HG03196 (cell line): ENCODE results near the gene MYOCOS.
"Not testable (repeated sequence)": the region's sequence is repeated elsewhere in the genome, so short reads cannot be mapped to it uniquely, and the experiment has no call there.

Source experiments
- ATAC-seq: cut with Tn5 transposase; IDR thresholded peaks from one replicate; pipeline ENCODE4 v1.9.1; 2021; ENCODE audit not compliant: unreplicated experiment

MYOCOS gene

GRCh38 chr1:171656206-171656605, 34.2 kb downstream of the MYOCOS start:
- ATAC-seq = not testable (repeated sequence)

GRCh38 chr1:171661076-171661650, 39.1 kb downstream of the MYOCOS start:
- ATAC-seq = no peak

DNA sequence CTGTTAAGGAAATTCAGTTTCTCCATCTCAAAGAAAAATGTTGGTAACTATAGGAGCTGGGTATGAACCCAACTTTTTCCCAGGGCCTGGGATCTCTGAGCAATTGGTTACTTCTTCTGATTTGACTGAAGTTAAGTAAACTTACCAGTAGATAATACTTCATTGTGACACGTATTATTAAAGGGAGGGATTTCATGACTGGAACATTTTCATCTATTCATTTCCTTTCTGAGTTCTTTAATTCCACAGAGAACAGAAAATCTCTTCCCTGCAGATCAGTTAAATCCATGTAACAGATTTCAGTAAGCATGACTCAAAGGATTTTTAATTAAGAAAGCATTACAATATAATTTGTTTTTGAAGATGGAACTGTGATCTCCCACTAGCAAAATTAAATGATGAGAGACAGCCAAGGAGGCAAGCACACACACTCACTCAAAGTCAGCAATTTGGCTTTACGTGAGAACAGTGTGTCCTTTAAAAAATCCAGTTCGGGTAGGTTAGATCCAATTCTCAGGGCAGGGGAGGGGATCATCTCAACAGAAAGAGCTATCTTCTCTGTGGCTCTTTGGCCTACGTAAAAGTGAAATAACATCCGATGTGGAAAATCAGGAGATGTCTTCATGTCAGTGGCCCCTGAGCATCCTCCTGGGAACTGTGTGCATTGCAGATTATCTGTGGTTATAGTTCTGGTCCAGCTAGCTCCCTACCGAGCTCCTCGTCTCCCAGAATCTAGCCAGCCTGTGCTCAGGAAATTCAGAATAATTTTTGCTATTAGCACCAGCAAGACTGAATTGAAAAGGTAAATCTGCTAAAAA, 41.2 kb downstream of the MYOCOS start:
- ATAC-seq = no peak

GRCh38 chr1:171663854-171664575, 42.0 kb downstream of the MYOCOS start:
- ATAC-seq = no peak

- no peak for ATAC-seq
Observed at GRCh38 chr1:171664976-171665375, 42.9 kb downstream of the MYOCOS start.

- no peak for ATAC-seq
Observed at GRCh38 chr1:171666114-171666769, 44.2 kb downstream of the MYOCOS start.

DNA sequence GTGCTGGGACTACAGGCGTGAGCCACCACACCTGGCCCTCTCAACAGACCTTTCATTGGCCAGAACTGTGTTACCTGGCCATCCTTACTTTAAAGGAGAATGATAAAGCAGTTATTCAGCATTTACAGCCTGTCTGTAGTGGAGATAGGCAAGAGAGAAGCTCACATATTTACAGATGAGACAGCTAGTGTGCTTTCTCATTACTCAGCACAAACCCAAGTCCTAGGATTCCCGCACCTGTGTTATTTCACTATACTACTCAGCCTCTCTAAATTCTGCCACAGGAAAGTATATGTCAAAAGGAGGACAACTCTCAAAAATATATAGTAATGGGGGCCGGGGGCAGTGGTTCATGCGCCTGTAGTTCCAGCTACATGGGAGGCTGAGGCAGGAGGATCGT, 46.3 kb downstream of the MYOCOS start:
- no peak for ATAC-seq

DNA sequence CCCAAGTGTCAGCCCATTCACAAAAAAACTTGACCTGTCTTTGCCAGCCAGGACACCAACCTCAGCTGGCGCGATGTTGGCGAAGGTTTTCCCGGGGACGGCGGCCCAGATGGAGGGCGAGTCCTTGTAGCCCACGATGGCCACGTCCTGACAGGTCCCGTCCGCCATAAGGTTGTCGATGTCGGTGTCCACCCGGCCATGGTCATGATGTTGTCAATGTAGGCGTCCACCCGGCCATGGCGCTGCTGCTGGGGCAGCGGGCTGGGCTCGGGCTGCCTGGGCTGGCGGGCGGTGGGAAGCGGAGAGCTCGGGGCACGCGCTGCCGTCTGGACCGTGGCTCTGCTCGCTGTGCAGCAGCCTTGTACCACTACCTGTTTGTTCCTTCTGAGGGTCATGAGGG, 48.7 kb downstream of the MYOCOS start:
- ATAC-seq = no peak

DNA sequence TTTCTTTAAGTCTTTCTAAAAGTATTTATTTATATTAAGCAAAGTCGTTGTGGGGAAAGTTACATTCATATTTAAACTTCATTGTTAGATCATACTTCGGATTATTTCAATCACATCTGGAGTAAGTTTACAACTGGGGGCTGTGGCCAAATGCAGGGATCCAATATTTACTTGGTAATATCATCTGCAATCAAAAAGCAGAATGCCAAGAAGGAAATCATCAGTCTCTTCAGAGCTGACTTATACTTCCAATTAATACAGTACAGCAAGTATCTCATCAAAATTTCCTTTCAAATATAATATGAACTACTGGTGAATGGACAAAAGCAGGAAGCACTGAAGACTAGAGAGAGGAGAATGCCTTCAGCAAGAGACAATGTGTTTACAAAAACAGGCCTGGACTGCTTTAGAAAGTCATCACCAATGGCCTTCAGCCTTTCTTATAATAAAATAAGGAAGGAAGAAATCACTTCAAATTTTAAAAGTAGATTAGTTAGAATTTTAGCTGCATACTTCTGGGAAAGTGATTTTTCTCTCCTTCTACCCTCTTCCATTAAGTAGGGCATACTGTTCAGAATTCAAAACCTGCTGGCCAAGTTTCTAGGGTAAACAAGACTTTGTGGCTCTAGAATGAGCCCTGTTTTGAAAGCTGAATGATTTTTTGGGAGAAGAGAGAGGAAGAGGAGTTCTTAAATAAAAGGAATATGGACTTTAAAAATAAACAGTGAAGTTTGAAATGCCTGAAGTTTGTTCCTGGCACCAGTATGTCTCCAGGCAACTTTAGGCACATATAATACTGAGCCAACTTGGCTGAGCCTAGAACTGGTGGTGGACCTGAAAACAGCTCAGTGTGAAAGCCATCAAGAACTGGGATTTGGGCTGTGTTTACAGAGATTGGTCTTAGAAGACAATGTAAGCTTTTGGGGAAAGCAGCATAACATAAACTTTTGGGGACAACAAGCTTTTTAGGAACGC, 52.7 kb downstream of the MYOCOS start:
- ATAC-seq = no peak
